Stimulated activated CD8-positive, alpha-beta memory T cell treated with anti-CD3 and anti-CD28 coated beads, Interleukin-4, amount 100 ng/mL, for 48 hours (primary cell): ENCODE results near the gene TXNDC2.
A peak's percentile ranks its signal among the peaks of the same experiment; 100 is the strongest.
"Not testable (repeated sequence)": the region's sequence is repeated elsewhere in the genome, so short reads cannot be mapped to it uniquely, and the experiment has no call there.

Experiments
- DNase-seq: peaks from one replicate; pipeline ENCODE4 v3.0.0-alpha.2; 2020

TXNDC2 gene

DNA sequence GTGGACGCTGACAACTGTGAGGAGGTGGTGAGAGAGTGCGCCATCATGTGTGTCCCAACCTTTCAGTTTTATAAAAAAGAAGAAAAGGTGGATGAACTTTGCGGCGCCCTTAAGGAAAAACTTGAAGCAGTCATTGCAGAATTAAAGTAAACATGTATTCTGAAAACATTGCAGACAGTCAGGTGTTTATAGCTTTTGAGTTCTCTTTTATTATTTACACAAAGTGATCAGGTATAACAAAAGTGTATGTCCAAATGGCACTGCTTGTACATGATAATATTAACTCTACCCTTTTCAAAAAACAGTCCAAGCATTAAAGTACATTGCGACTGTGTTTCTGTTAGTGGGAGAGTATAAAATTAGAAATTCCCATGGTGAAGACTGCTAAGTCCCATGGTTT is 2.2 kb downstream of the TXNDC2 start:
- DNase-seq = no peak

DNA sequence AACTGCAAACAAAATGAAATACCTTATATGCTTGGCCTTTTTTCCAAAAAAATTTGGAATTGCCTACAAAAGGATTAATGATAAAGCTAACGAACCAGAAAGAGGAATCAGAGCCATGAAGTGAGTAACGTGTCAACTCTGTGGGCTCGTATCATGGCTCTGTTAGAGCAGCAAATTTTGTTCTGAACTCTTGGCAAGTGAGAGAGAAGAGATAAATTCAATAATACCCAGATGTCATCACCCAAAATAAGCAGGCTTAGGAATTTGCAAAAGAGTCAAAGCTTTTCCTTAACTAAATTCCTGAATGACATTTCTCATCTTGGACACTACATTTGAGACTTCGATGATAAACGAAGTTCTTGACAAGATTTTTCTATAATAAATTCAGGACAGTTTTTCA is 4.4 kb downstream of the TXNDC2 start:
- DNase-seq = no peak

DNA sequence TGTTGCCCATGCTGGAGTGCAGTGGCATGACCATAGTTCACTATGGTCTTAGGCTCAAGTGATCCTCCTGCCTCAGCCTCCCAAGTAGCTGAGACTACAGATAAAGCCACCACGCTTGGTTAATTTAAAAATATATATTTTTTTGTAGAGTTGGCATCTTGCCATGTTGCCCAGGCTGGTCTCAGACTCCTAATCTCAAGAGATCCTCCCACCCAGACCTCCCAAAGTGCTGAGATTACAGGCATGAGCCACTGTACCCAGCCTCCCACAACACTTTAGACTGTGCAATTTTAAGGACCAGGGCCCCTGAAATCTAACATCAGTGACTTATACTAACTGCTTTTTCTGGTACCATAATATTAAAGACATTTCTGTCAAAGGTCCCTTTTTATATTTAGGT is 5.2 kb downstream of the TXNDC2 start:
- no peak for DNase-seq

DNA sequence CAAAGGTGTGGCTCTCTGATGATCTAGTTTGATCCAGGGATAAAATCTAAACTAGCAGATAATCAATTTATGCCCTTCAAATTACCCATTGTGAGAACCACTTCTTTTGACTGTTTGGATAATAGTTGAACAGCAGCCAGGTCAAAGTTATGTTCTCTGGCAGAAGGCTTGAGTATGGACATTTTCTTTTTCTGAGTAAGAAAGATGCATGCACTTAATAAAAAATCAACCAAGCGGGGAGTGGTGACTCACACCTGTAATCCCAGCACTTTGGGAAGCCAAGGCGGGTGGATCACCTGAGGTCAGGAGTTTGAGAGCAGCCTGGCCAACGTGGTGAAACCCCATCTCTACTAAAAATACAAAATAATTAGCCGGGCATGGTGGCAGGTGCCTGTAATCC is 5.7 kb downstream of the TXNDC2 start:
- not testable (repeated sequence) for DNase-seq

DNA sequence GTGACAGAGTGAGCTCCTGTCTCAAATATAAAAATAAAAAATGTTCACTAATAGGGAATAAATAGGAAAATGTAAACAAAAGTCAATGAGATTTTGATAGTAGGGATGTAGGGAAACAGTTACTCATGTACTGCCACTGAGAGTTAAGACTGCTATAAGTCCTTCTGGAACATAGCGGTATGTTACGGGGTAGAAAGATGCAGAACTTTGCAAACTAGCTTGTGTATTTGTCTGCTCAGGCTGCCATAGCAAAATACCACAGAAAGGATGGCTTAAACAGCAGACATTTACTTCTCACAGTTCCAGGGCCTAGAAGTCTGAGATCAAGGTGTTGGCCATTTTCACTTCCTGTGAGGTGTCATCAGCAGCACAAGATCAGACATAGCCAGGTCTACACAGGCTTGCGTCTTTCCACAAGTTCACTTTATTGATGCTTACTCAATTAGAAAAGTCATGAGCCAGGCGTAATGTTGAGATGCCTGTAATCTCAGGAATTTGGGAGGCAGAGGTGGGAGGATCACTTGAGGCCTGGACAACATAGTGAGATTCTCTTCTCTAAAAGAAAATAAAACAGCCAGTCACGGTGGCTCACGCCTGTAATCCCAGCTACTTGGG is 8.8 kb downstream of the TXNDC2 start:
- DNase-seq = no peak

DNA sequence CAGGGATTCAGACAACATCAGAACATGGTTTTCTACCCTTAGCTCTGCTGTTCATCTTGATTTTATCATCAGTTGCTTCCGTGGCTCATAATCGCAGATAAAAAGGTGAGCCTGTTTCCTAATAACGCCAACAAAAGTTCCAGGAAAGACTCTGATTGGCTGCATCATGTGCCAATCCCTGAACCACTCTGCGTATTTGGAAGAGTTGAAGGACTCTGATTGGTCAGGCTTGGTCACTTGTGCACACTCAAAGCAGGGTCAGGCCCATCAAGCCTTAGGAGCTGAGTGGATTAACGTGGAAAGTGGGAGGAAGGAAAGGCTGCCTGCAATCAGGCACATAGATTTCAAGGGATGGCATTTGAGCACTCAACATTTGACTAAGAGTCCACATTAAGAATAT is 11.4 kb downstream of the TXNDC2 start:
- no peak for DNase-seq

DNA sequence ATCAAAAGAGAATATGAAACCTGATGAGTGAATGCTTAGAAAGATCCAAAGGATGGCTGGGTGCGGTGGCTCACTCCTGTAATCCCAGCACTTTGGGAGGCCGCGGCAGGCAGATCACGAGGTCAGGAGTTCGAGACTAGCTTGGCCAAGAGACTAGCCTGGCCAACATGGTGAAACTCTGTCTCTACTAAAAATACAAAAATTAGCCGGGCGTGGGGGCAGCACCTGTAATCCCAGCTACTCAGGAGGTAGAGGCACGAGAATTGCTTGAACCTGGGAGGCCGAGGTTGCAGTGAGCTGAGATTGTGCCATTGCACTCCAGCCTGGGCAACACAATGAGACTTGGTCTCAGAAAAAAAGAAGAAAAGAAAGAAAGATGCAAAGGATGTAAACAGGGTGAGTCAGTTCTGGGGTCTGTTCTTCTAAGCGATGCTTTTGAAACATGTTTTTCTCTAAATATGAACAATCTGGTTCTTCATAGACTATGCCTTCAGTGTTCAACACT is 12.1 kb downstream of the TXNDC2 start:
- DNase-seq = not testable (repeated sequence)

DNA sequence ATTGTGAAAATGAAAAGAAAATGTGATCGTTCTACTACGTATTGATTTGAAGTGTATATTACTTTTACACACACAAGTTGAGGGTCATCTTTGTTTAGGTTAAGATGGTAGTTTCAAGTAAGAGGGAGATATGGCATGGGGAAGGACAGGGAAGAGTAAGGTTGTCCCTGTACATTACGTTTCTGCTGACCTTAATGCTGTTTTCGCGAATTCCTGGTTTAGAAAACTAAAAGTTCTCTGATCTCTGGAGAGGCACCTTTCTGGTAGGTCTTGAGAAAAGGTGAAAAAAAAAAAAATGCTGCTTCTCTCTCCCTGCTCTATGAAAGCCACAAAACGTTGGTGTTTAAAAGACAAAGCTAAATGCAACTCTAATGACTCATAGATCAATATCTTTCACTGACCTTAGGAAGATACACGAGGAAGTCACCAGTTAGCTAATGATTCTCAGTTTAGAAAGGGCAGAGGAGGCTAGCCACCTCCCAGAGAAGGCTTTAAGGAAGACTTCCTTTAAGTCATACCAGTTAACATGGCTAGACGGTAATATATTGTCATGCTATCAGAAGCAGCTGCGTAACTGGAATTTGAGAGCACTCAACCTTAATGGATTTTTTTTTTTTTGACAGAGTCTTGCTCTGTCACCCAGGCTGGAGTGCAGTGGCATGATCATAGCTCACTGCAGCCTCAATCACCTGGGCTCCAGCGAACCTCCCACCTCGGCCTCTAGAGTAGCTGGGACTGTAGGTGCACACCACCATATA is 13.2 kb downstream of the TXNDC2 start:
- DNase-seq = no peak

DNA sequence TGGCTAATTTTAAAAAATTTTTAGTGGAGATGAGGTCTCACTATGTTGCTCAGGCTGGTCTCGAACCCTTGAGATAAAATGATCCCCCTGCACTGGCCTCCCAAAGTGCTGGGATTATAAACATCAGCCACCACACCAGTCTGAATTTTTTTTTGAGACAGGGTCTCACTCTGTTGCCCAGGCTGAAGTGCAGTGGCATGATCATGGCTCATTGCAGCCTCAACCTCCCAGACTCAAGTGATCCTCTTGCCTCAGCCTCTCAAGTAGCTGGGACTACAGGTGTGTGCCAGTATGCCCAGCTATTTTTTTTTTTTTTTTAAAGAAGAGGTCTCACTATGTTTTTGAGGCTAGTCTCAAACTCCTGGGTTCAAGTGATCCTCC is 13.8 kb downstream of the TXNDC2 start:
- not testable (repeated sequence) for DNase-seq

DNA sequence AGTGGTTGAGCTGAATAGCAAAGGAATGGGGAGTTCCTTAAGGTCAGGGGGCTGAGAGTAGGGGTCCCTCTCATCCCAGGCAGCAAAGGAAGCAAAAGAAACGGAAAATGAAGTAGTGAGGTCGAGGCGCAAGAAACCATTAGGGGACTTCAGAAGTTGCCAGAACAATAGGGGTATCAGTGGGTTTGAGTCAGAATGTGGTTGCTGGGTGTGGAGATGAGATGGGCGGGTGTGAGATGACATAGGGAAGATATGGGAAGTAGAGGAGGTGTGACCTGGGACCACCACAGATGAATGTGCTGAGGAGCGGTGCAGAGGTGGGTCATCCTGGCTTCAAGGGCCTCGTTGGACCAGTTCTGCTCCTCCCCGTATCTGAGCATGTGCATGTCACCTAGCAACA is 14.9 kb downstream of the TXNDC2 start:
- no peak for DNase-seq

DNA sequence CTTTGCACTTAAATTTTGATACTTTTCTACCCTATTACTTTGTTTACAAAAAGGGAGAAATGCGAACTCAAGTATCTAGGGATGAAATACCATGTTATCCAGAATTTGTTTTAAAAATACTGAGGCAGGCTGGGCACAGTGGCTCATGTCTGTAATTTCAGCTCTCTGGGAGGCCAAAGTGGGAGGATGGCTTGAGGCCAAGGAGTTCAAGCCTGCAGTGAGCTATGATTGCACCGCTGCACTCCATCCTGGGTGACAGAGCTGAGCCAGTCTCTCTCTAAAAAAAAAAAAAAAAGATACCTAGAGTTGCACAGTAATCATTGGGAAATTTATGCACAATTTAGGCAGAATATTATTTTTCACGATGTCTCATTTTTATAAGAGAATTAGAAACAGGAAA is 15.6 kb downstream of the TXNDC2 start:
- no peak for DNase-seq

DNA sequence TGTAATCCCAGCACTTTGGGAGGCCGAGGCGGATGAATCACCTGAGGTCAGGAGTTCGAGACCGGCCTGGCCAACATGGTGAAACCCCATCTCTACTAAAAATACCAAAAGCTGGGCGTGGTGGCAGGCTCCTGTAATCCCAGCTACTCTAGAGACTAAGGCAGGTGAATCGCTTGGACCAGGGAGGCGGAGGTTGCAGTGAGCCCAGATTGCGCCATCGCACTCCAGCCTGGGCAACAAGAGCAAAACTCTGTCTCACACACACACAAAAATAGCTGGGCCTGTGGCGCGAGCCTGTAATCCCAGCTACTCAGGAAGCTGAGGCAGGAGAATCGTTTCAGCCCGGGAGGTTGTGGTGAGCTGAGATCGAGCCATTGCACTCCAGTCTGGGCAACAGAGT is 16.5 kb downstream of the TXNDC2 start:
- not testable (repeated sequence) for DNase-seq

DNA sequence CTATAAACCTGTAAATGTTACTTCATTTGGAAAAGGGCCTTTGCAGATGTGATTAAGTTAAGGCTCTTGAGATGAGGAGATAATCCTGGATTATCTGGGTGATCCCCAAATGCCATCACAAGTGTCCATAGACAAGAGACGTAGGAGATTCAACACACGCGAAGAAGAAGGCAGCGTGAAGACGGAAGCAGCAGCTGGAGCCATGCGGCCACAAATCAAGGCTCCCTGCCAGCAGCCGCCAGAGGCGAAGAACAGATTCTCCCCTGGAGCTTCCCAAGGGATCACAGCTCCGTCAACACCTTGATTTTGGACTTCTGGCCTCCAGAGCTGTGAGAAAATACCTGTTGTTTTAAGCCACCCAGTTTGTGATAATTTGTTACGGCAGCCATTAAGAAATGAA is 17.1 kb downstream of the TXNDC2 start:
- DNase-seq = no peak

DNA sequence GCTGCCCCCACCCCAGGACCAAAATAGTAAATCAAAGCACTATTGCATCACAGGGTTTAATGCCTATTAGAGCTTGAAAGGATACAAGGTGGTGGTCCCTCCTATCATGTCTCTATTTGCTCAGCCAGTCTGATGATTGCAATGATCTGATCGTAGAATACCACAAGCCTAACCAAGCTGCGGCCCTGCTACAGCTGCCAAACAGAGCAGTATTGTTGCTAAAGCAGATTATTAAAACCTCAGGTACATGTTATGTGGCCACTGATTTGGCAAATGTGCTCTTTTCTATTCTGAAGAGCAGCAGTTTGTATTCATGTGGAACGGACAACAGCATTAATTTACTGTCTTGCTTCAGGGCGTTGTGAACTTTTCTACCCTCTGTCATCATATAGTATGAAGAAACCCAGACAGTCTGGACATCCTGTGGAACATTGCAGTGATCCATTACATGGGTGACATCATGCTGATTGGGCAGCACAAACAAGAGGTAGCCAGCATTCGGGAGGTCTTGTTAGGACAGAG is 19.7 kb downstream of the TXNDC2 start:
- no peak for DNase-seq

DNA sequence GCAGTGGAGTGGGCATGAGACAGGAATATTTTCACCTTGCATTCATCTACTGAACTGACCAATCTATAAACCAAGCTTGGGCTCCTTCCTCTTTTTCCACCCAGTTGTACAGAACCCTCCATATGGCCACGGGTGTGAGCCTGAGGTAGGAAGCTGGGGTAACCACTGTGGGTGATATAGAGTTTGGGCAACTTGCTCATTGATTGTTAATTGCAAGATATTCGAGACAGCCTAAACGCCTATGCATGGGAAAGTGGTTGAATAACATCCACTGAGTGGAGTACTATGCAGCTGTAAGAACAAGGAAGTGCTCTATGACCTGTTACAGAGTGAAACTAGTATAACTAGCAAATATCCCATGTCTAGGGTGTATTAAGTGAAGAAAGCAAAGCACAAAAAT is 20.7 kb downstream of the TXNDC2 start:
- DNase-seq = no peak

DNA sequence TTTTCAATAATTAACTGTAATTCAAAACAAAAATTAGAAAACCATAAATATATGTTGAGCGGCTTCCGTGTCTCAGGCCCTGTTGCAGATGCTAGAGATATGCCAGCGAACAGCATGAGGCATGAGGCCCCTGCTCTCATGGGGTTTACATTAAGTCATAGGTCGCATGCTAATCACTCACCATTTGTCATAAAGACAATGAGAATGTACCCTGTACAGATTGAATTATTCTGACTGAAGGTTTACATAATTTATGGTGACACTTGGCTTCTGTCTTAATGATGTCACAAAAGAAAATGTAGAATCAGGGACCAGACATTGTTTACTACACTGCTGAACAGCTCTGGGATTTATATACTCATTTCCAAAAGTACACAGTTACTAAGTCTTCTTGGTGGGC is 22.1 kb downstream of the TXNDC2 start:
- no peak for DNase-seq

DNA sequence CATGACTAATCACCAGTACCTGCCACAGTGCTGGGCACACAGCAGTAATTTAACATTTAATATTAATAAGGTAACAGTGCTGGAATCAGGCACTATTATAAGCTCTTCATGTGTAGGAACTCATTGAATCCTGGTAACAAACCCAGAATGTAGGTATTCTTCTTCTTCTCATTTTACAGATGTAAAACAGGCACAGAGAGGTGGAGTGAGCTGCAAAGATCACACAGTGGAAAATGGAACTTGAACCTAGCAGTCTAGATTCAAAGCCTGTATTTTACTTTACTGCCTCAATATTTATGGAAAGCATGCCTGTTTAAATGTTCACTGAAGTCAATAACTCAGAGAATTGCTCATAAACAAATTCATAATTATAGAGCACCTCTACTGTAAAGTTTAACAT is 24.3 kb downstream of the TXNDC2 start:
- no peak for DNase-seq

DNA sequence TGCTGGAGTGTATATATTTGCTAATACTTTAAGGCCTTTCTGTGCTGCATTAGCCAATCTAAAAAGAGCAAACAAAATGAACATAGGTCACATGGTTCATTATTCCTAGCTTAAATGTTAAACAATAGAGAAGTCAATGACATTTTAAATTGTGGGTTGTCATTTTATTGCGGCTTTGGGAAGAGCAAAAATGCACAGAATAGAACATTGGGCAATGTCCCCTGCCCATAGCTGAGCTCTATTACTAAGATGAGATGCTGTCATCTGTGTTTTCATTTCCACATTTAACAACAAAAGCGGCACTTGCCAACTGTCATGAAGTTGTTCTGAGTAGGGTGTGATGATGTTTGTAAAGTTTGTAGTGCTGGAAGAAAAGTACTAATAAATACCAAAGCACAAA is 24.9 kb downstream of the TXNDC2 start:
- DNase-seq = no peak

DNA sequence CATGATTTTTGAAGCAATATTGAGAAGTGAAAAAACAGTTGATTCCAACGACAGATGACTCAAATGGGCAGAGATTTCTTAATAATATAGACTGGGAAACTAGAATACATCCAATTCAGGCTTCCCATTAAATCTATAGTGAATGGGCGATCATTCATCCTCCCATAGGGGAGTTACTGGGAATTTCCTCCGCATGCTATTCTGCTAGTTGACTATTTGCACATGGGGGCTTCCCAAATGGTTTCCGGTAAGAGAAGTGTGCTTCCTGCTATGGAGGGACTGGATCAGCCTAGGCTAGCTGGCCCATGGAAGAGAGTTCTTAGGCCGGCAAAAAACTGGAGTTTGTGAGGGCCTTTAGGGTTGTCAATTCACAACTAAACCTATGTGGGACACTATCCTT is 25.5 kb downstream of the TXNDC2 start:
- no peak for DNase-seq

DNA sequence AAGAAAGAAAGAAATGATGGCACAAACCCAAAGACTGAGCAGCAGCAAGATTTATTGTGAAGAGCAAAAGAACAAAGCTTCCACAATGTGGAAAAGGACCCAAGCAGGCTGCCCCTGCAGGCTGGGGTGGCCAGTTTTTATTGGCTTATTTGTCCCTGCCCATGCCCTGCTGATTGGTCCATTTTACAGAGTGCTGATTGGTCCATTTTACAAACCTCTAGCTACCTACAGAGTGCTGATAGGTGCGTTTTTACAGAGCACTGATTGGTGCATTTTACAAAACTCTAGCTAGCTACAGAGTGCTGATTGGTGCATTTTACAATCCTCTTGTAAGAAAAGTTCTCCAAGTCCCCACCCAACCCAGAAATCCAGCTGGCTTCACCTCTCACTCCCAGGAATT is 26.5 kb downstream of the TXNDC2 start:
- DNase-seq = not testable (repeated sequence)

DNA sequence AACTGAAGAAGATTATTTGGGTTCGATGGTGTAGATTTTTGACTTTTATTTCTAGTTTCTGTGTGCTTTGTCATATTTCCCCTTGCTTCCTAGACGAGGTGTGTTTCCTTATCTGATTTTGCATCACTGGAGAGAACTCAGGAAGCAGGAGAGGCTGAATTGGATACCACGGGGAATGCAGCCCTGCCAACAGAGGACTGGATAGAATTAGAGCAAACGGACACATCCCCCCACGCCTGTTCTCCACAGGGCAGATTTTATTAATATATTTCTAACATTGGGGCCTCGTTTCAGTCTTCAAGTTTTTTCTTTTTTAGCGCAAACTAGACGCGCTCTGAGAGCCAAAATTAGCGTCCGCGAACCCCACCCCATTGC is 27.4 kb downstream of the TXNDC2 start:
- DNase-seq = no peak

DNA sequence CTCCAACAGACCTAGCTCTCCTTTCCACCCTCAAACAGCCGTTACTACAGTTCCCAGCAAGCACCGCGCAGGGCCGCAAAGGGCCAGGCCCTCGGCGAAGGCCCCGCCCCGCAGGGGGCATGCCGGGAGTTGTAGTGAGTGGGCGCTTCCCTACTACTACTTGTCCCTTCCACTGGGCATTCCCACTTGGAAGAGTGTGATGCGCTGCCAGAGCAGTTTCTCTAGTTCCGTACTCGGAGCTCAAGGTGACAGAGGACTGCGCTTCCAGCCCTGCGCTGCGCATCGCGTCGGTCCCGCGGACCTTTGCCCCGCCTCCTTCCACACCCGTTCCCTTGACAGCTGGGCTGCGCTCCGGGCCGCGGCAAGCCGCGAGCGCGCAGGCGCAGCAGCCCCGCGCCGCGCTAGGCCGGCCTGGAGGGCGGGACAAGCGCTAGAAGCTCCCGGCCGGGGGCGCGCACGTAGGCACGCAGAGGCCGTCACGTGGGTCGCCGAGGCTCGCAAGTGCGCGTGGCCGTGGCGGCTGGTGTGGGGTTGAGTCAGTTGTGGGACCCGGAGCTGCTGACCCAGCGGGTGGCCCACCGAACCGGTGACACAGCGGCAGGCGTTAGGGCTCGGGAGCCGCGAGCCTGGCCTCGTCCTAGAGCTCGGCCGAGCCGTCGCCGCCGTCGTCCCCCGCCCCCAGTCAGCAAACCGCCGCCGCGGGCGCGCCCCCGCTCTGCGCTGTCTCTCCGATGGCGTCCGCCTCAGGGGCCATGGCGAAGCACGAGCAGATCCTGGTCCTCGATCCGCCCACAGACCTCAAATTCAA is 28.0 kb downstream of the TXNDC2 start, which contains the start of gene VAPA:
Gene VAPA (plus strand): TSS at position 491 of the 808 bp plus-strand sequence. CDS start 241 bp downstream, at position 732.
- DNase-seq = peak; percentile 92

DNA sequence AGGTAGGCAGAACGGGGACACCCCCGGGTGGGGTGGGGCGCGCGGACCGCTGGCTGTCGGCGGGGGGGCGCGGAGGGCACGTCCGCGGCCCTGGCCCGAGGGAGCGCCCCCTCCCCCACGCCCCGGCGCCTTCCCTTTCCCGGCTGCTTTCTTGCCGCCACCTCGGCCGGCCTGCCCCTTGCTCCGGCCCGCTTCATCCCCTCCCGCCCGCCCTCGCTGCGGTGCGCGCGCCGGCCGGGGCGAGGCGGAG is 28.5 kb downstream of the TXNDC2 start:
- DNase-seq = no peak
